ENCODE results near the gene ZBTB4. TPM values are rescaled to one million over a fixed set of nuclear protein-coding genes. Genes with fewer than 3 reads are reported as not detected.

Gene ZBTB4
- total RNA-seq, 1 experiment from 2014 or later = 14.4 TPM

GRCh38 chr17:7512824-7513540, 33.6 kb upstream of the ZBTB4 start:
- no peaks in the 10 kb centered on the region for H3K4me1 ChIP-seq (ENCODE audit: insufficient read depth, low read length)
- Mint-ChIP-seq H3K9me3 (no peaks in the 10 kb centered on the region), H3K27me3 (ENCODE audit: low read depth) (no peaks in the 10 kb centered on the region), H3K27ac (no peak overlapping the region), H3K4me1 (no peaks in the 10 kb centered on the region), H3K4me3 (no peak overlapping the region), H3K36me3 (ENCODE audit: insufficient read depth in 1 of 3, low read depth in 3 of 3) (peaks cover 39 to 71% (median 63%) of the 10 kb centered on the region in 3 experiments)
- no peak overlapping the region for H3K4ac ChIP-seq (ENCODE audit: low read depth, low read length)
- WGBS (ENCODE audit: extremely low coverage, insufficient read length, low lambda C conversion rate) = no CpG with 5 or more reads among the region's 20 CpGs
- H3K14ac ChIP-seq (ENCODE audit: insufficient read depth, low read length) = no peak overlapping the region
- H4K5ac ChIP-seq (ENCODE audit: insufficient read length, low read depth, low read length) = no peak overlapping the region
- H3T11ph ChIP-seq (ENCODE audit: low read length) = no peak overlapping the region
- no peak for DNase-seq
- no peak overlapping the region for H3K9ac ChIP-seq (ENCODE audit: extremely low read depth, insufficient read length, low read length)
- no peak overlapping the region for H3K18ac ChIP-seq (ENCODE audit: insufficient read length, low read depth, low read length)
- no peak overlapping the region for H4K8ac ChIP-seq (replicated peaks; ENCODE audit: insufficient read length, low read depth, low read length)
- no peak overlapping the region for H3K4me2 ChIP-seq (ENCODE audit: insufficient read depth, insufficient read length, low read length)
- H3K56ac ChIP-seq (ENCODE audit: insufficient read length, low read depth, low read length) = no peak overlapping the region
- TF ChIP-seq, protein P1, sequence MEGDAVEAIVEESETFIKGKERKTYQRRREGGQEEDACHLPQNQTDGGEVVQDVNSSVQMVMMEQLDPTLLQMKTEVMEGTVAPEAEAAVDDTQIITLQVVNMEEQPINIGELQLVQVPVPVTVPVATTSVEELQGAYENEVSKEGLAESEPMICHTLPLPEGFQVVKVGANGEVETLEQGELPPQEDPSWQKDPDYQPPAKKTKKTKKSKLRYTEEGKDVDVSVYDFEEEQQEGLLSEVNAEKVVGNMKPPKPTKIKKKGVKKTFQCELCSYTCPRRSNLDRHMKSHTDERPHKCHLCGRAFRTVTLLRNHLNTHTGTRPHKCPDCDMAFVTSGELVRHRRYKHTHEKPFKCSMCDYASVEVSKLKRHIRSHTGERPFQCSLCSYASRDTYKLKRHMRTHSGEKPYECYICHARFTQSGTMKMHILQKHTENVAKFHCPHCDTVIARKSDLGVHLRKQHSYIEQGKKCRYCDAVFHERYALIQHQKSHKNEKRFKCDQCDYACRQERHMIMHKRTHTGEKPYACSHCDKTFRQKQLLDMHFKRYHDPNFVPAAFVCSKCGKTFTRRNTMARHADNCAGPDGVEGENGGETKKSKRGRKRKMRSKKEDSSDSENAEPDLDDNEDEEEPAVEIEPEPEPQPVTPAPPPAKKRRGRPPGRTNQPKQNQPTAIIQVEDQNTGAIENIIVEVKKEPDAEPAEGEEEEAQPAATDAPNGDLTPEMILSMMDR (conservative IDR thresholded peaks at IDR 0.05) = no peak
- H2AFZ ChIP-seq (ENCODE audit: low read length) = no peak overlapping the region
- no peak overlapping the region for H4K91ac ChIP-seq (ENCODE audit: insufficient read length, low read depth, low read length)
- no peak overlapping the region for H2BK120ac ChIP-seq (ENCODE audit: low read depth, low read length, poor library complexity, severe bottlenecking)
- no peaks in the 10 kb centered on the region for H3K27me3 ChIP-seq (ENCODE audit: insufficient read depth, low read length)
- no peaks in the 10 kb centered on the region for H3K79me2 ChIP-seq (ENCODE audit: insufficient read depth, low read length)
- H3K23me2 ChIP-seq (ENCODE audit: insufficient read length, low read depth, low read length, poor library complexity, severe bottlenecking) = no peaks in the 10 kb centered on the region
- H2AK5ac ChIP-seq (ENCODE audit: insufficient read length, low read length) = no peak overlapping the region
- no peak overlapping the region for H3K23ac ChIP-seq (ENCODE audit: insufficient read length, low read depth, low read length)
- H3K9me3 ChIP-seq (ENCODE audit: control insufficient read depth, low read depth, low read length) = no peaks in the 10 kb centered on the region
- H2BK20ac ChIP-seq (ENCODE audit: low read depth, low read length, poor library complexity, severe bottlenecking) = no peak overlapping the region
- no peak overlapping the region for H3K27ac ChIP-seq (ENCODE audit: insufficient read length, low read depth, low read length)
- H2BK15ac ChIP-seq (ENCODE audit: low read depth, low read length) = no peak overlapping the region
- no peak overlapping the region for H2BK5ac ChIP-seq (ENCODE audit: insufficient read length, low read length)
- H2BK12ac ChIP-seq (ENCODE audit: insufficient read length, low read depth, low read length) = no peak overlapping the region
- no peaks in the 10 kb centered on the region for H4K20me1 ChIP-seq (ENCODE audit: control insufficient read depth, insufficient read depth, insufficient read length)
- no peaks in the 10 kb centered on the region for H3K79me1 ChIP-seq (ENCODE audit: insufficient read depth, low read depth, low read length, poor library complexity, severe bottlenecking)
